ENCODE measurements around the gene KRT39. TPM values are rescaled to one million over a fixed set of nuclear protein-coding genes. Genes with fewer than 3 reads are reported as not detected.

The KRT39 gene
- total RNA-seq, 1 experiment from 2014 or later: not detected

DNA sequence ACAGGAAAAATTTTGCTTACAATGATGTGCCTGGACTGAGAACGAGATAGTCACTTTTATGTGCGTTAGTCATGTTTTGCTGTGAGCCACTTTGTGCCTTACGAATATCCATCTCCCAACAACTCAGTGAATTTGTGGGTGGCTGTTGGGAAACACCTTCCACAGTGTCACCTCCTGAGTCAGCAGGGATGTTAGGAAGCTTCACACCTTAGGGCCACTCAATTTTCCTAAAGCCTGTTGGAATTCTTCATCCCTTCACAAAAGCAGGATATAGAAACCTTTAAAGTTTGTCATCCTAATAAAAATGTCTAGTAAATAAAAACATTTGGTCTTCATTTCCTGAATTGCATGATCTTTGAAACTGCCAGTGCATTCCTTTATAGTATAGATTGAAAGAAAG lies 46.4 kb upstream of the KRT39 start:
- Histone ChIP-seq H3K9me3 (ENCODE audit: control insufficient read depth, insufficient read depth, low read depth, low read length) (no peaks in the 10 kb centered on the region), H3K27me3 (ENCODE audit: control insufficient read depth, insufficient read depth, low read length) (no peaks in the 10 kb centered on the region; the same call in 1 of the 2 replicates), H3K4me1 (ENCODE audit: control insufficient read depth, insufficient read depth, low read length) (no peaks in the 10 kb centered on the region), H3K36me3 (ENCODE audit: control insufficient read depth, insufficient read depth, low read length) (no peaks in the 10 kb centered on the region), H3K4me3 (ENCODE audit: low read depth in 2 of 2, low read length in 2 of 2) (no peak overlapping the region), H3K27ac (ENCODE audit: low read length) (no peak overlapping the region)
- ATAC-seq (no peak), DNase-seq (ENCODE audit: low read depth, low spot score) (no peak)
- ChIA-PET POLR2A (no interaction called here), CTCF (no interaction called here)
- TF ChIP-seq, protein P1, sequence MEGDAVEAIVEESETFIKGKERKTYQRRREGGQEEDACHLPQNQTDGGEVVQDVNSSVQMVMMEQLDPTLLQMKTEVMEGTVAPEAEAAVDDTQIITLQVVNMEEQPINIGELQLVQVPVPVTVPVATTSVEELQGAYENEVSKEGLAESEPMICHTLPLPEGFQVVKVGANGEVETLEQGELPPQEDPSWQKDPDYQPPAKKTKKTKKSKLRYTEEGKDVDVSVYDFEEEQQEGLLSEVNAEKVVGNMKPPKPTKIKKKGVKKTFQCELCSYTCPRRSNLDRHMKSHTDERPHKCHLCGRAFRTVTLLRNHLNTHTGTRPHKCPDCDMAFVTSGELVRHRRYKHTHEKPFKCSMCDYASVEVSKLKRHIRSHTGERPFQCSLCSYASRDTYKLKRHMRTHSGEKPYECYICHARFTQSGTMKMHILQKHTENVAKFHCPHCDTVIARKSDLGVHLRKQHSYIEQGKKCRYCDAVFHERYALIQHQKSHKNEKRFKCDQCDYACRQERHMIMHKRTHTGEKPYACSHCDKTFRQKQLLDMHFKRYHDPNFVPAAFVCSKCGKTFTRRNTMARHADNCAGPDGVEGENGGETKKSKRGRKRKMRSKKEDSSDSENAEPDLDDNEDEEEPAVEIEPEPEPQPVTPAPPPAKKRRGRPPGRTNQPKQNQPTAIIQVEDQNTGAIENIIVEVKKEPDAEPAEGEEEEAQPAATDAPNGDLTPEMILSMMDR (IDR thresholded peaks at IDR 0.05): no peak
- TF ChIP-seq SIN3A (IDR thresholded peaks at IDR 0.05; ENCODE audit: borderline replicate concordance, insufficient read depth, low read depth, low read length) (no peak), POLR2AphosphoS5 (IDR thresholded peaks at IDR 0.05; ENCODE audit: low read depth, low read length) (no peak), TCF7L2 (IDR thresholded peaks at IDR 0.05; ENCODE audit: low read depth, low read length) (no peak)
- TF ChIP-seq, protein P2, sequence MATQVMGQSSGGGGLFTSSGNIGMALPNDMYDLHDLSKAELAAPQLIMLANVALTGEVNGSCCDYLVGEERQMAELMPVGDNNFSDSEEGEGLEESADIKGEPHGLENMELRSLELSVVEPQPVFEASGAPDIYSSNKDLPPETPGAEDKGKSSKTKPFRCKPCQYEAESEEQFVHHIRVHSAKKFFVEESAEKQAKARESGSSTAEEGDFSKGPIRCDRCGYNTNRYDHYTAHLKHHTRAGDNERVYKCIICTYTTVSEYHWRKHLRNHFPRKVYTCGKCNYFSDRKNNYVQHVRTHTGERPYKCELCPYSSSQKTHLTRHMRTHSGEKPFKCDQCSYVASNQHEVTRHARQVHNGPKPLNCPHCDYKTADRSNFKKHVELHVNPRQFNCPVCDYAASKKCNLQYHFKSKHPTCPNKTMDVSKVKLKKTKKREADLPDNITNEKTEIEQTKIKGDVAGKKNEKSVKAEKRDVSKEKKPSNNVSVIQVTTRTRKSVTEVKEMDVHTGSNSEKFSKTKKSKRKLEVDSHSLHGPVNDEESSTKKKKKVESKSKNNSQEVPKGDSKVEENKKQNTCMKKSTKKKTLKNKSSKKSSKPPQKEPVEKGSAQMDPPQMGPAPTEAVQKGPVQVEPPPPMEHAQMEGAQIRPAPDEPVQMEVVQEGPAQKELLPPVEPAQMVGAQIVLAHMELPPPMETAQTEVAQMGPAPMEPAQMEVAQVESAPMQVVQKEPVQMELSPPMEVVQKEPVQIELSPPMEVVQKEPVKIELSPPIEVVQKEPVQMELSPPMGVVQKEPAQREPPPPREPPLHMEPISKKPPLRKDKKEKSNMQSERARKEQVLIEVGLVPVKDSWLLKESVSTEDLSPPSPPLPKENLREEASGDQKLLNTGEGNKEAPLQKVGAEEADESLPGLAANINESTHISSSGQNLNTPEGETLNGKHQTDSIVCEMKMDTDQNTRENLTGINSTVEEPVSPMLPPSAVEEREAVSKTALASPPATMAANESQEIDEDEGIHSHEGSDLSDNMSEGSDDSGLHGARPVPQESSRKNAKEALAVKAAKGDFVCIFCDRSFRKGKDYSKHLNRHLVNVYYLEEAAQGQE (IDR thresholded peaks at IDR 0.05; ENCODE audit: insufficient read depth in 1 of 2, low read depth in 2 of 2, low read length in 1 of 2): no peak
- intact Hi-C loops (cut with micrococcal nuclease; ENCODE audit: unreplicated experiment): no loop called here
- BruUV-seq (replicated peaks): no TSS peak
- in situ Hi-C loops (cut with HindIII; ENCODE audit: low pct_unique_long_range_greater_than_20kb, low sequenced_read_pairs): no loop called here

DNA sequence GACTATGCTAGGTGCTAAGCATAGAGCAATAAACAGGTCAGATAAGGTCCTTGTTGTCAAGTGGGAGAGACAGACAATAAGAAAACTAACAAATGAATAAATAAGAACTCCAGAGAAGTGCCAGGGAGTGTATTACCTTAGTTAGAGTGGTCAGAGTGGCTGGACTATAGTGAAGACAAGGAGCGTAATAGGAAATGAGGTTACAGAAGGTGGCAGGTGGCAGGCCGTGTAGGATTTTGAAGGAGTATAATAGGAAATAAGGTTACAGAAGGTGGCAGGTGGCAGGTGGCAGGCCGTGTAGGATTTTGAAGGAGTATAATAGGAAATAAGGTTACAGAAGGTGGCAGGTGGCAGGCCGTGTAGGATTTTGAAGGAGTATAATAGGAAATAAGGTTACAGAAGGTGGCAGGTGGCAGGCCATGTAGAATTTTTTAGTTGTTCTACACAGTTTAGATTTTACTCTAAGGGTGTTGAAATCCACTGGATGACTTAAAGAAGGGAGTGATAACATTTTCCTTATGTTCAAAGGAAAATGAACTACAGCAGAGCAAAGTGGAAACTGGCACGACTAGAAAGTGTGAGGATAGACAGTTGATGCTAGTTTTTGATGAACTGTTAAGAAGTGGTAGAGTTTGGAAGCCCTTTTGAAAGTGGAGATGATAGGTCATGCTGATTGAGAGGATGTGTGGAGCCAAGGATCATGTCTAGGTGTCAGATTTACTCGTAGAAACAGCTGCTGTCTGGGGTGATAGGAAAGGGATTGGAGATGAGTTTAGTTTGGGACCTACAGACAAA lies 45.8 kb upstream of the KRT39 start:
- POLR2A ChIA-PET: no interaction called here
- BruUV-seq (replicated peaks): no TSS peak
- DNase-seq (ENCODE audit: low read depth, low spot score) (no peak), ATAC-seq (no peak)
- Histone ChIP-seq H3K27ac (ENCODE audit: low read length) (no peak overlapping the region), H3K27me3 (ENCODE audit: control insufficient read depth, insufficient read depth, low read length) (no peaks in the 10 kb centered on the region; the same call in 1 of the 2 replicates), H3K4me1 (ENCODE audit: control insufficient read depth, insufficient read depth, low read length) (no peaks in the 10 kb centered on the region), H3K36me3 (ENCODE audit: control insufficient read depth, insufficient read depth, low read length) (no peaks in the 10 kb centered on the region), H3K4me3 (ENCODE audit: low read depth in 2 of 2, low read length in 2 of 2) (no peak overlapping the region), H3K9me3 (ENCODE audit: control insufficient read depth, insufficient read depth, low read depth, low read length) (no peaks in the 10 kb centered on the region)
- intact Hi-C loops (cut with micrococcal nuclease; ENCODE audit: unreplicated experiment) (no loop called here), in situ Hi-C loops (cut with HindIII; ENCODE audit: low pct_unique_long_range_greater_than_20kb, low sequenced_read_pairs) (no loop called here)
- CTCF ChIA-PET: no interaction called here
- TF ChIP-seq POLR2AphosphoS5 (IDR thresholded peaks at IDR 0.05; ENCODE audit: low read depth, low read length): no peak
- no peak for TF ChIP-seq TCF7L2 (IDR thresholded peaks at IDR 0.05; ENCODE audit: low read depth, low read length)
- TF ChIP-seq, protein P1 (IDR thresholded peaks at IDR 0.05): no peak
- no peak for TF ChIP-seq SIN3A (IDR thresholded peaks at IDR 0.05; ENCODE audit: borderline replicate concordance, insufficient read depth, low read depth, low read length)
- TF ChIP-seq, protein P2 (IDR thresholded peaks at IDR 0.05; ENCODE audit: insufficient read depth in 1 of 2, low read depth in 2 of 2, low read length in 1 of 2): no peak
